ENCODE measurements around the gene PRAMEF13.
"Not testable (repeated sequence)": the region's sequence is repeated elsewhere in the genome, so short reads cannot be mapped to it uniquely, and the experiment has no call there.

DNA sequence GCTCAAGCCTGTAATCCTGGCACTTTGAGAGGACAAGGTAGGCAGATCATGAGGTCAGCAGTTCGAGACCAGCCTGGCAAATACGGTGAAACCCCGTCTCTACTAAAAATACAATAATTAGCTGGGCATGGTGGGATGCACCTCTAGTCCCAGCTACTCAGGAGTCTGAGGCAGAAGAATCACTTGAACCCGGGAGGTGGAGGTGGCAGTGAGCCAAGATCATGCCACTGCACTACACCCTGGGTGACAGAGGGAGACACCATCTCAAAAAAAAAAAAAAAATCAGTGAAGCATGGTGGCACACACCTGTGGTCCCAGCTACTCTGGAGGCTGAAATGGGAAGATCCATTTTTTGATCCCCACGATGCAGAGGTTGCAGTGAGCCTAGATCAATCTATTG lies 28.9 kb upstream of the PRAMEF13 start:
- TF ChIP-seq, protein P1, sequence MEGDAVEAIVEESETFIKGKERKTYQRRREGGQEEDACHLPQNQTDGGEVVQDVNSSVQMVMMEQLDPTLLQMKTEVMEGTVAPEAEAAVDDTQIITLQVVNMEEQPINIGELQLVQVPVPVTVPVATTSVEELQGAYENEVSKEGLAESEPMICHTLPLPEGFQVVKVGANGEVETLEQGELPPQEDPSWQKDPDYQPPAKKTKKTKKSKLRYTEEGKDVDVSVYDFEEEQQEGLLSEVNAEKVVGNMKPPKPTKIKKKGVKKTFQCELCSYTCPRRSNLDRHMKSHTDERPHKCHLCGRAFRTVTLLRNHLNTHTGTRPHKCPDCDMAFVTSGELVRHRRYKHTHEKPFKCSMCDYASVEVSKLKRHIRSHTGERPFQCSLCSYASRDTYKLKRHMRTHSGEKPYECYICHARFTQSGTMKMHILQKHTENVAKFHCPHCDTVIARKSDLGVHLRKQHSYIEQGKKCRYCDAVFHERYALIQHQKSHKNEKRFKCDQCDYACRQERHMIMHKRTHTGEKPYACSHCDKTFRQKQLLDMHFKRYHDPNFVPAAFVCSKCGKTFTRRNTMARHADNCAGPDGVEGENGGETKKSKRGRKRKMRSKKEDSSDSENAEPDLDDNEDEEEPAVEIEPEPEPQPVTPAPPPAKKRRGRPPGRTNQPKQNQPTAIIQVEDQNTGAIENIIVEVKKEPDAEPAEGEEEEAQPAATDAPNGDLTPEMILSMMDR (IDR thresholded peaks at IDR 0.05): not testable (repeated sequence)
- TF ChIP-seq POLR2A (IDR thresholded peaks at IDR 0.05): not testable (repeated sequence)

Measured in esophagus squamous epithelium (tissue), 4 donors.